Measurements from ENCODE around the gene UBALD1. TPM values are rescaled to one million over a fixed set of nuclear protein-coding genes. Genes with fewer than 3 reads are reported as not detected.

Gene UBALD1
- total and polyA plus RNA-seq, 10 of the 15 experiments (the other 5 are each of a cell fraction or from before 2014, with no cell fraction given), result 0.05 to 32.7 (median 5.1) TPM

DNA sequence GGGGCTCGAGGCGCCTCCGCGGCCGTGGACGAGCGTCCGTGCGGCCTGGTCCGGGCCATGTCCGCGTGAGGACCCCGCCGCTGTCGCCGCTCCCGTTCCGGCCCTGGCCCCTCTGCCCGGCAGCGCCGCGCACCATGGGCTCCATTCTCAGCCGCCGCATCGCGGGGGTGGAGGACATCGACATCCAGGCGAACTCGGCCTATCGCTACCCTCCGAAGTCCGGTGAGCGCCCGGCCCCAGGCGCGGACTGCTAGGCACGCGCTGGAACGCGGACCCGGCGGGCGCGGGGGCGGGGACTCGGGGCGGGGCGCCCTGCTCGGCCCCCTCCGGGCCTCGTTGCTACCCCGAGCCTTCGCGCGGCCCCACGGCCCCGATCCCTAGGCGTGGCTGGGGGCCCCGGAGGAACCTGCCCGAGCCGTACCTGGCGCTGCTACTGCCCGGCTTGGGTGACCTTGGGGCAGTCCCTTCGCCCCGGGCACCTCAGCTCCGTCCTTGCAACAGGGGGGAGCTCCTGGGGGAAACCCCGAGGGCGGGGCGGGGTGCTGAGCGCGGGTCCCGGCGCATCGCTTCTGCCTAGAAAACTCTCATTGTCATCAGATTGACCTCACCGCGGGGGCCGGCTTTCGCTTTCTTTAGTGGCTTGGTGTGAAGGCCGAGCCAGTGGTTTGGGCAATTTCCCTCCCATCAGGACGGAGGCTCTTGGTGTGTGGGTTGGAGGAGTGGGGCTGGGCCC lies 10.3 kb upstream of the UBALD1 start (continued):
- TF ChIP-seq EZH2 (IDR thresholded peaks at IDR 0.05; ENCODE audit: borderline replicate concordance, control insufficient read depth, low read depth, low read length), result no peak
- no peak for TF ChIP-seq KDM1A (IDR thresholded peaks at IDR 0.05; ENCODE audit: borderline replicate concordance)
- TF ChIP-seq, protein P1, sequence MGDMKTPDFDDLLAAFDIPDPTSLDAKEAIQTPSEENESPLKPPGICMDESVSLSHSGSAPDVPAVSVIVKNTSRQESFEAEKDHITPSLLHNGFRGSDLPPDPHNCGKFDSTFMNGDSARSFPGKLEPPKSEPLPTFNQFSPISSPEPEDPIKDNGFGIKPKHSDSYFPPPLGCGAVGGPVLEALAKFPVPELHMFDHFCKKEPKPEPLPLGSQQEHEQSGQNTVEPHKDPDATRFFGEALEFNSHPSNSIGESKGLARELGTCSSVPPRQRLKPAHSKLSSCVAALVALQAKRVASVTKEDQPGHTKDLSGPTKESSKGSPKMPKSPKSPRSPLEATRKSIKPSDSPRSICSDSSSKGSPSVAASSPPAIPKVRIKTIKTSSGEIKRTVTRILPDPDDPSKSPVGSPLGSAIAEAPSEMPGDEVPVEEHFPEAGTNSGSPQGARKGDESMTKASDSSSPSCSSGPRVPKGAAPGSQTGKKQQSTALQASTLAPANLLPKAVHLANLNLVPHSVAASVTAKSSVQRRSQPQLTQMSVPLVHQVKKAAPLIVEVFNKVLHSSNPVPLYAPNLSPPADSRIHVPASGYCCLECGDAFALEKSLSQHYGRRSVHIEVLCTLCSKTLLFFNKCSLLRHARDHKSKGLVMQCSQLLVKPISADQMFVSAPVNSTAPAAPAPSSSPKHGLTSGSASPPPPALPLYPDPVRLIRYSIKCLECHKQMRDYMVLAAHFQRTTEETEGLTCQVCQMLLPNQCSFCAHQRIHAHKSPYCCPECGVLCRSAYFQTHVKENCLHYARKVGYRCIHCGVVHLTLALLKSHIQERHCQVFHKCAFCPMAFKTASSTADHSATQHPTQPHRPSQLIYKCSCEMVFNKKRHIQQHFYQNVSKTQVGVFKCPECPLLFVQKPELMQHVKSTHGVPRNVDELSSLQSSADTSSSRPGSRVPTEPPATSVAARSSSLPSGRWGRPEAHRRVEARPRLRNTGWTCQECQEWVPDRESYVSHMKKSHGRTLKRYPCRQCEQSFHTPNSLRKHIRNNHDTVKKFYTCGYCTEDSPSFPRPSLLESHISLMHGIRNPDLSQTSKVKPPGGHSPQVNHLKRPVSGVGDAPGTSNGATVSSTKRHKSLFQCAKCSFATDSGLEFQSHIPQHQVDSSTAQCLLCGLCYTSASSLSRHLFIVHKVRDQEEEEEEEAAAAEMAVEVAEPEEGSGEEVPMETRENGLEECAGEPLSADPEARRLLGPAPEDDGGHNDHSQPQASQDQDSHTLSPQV (IDR thresholded peaks at IDR 0.05), result no peak
- no peak for TF ChIP-seq NFYB (IDR thresholded peaks at IDR 0.05; ENCODE audit: insufficient read depth, low read depth, low read length)
- no peak for TF ChIP-seq RAD21 (IDR thresholded peaks at IDR 0.05; ENCODE audit: insufficient read depth, low read depth, low read length)
- peak; percentile 56 for TF ChIP-seq YY1 (IDR thresholded peaks at IDR 0.05; ENCODE audit: low read depth, low read length)
- TF ChIP-seq MTA3 (IDR thresholded peaks at IDR 0.05; ENCODE audit: borderline replicate concordance, low read length), result no peak
- TF ChIP-seq ZBTB11 (CRISPR knock-in tag; IDR thresholded peaks at IDR 0.05), result no peak
- TF ChIP-seq IKZF2 (IDR thresholded peaks at IDR 0.05), result peak in 1 of 2 experiments; percentile 41; a peak in 2 of 4 replicates
- TF ChIP-seq, protein P2, sequence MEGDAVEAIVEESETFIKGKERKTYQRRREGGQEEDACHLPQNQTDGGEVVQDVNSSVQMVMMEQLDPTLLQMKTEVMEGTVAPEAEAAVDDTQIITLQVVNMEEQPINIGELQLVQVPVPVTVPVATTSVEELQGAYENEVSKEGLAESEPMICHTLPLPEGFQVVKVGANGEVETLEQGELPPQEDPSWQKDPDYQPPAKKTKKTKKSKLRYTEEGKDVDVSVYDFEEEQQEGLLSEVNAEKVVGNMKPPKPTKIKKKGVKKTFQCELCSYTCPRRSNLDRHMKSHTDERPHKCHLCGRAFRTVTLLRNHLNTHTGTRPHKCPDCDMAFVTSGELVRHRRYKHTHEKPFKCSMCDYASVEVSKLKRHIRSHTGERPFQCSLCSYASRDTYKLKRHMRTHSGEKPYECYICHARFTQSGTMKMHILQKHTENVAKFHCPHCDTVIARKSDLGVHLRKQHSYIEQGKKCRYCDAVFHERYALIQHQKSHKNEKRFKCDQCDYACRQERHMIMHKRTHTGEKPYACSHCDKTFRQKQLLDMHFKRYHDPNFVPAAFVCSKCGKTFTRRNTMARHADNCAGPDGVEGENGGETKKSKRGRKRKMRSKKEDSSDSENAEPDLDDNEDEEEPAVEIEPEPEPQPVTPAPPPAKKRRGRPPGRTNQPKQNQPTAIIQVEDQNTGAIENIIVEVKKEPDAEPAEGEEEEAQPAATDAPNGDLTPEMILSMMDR (IDR thresholded peaks at IDR 0.05 in 2 of 3, conservative IDR thresholded peaks at IDR 0.05 in 1 of 3; ENCODE audit: control insufficient read depth in 2 of 3, extremely low read depth in 1 of 3, insufficient read depth in 1 of 3, low read depth in 3 of 3, low read length in 3 of 3), result no peak
- peak; percentile 88 for TF ChIP-seq NR2F1 (conservative IDR thresholded peaks at IDR 0.05)
- TF ChIP-seq USF1 (IDR thresholded peaks at IDR 0.05; ENCODE audit: borderline replicate concordance, extremely low read length, insufficient read depth, low read depth, low read length), result no peak
- TF ChIP-seq PAX5 (IDR thresholded peaks at IDR 0.05; ENCODE audit: borderline replicate concordance, low read depth, low read length), result no peak
- no peak for TF ChIP-seq ZZZ3 (IDR thresholded peaks at IDR 0.05; ENCODE audit: control insufficient read depth, insufficient read length, low read depth)
- peak; percentile 98 for TF ChIP-seq LARP7 (IDR thresholded peaks at IDR 0.05)
- peak; percentile 78 for TF ChIP-seq RUNX3 (IDR thresholded peaks at IDR 0.05; ENCODE audit: low read length)
- no peak for TF ChIP-seq MYB (IDR thresholded peaks at IDR 0.05; ENCODE audit: borderline replicate concordance, low read depth, low read length)
- no peak for TF ChIP-seq SREBF2 (IDR thresholded peaks at IDR 0.05; ENCODE audit: low read length)
- peak; percentile 6 to 67; a peak in 2 of 3 replicates for TF ChIP-seq EGR1 (IDR thresholded peaks at IDR 0.05; ENCODE audit: borderline replicate concordance in 1 of 2, low read depth in 2 of 2, low read length in 2 of 2)

Measured in GM12878 (cell line).